GM23338 (cell line): ENCODE measurements around the gene UBXN7. TPM values are rescaled to one million over a fixed set of nuclear protein-coding genes. Genes with fewer than 3 reads are reported as not detected.

Experiments used
- ATAC-seq: fragments of 200-7000 bp; cut with Tn5 transposase; 3 replicates; pipeline ENCODE4 v1.9.1; 2020
- DNase-seq: peaks from one replicate; pipeline ENCODE4 v3.0.0-alpha.2; 2015; ENCODE audit warnings: low spot score
- H2AFZ ChIP-seq: fragments of 200-600 bp; sonication (generic); 2 replicates; pipeline ENCODE4 v1.8.0; 2016; ENCODE audit warnings: antibody characterized with exemption, mild to moderate bottlenecking, moderate library complexity
- H3F3A ChIP-seq: fragments of 200-600 bp; sonication (generic); replicated peaks from 2 replicates; pipeline ENCODE4 v1.8.0; 2017; ENCODE audit warnings: antibody characterized with exemption, mixed run types, low read depth
- H3K27ac ChIP-seq: fragments of 200-600 bp; sonication (generic); 2 replicates; pipeline ENCODE4 v1.6.1; 2016; ENCODE audit warnings: low read depth
- H3K27me3 ChIP-seq: fragments of 200-600 bp; sonication (generic); 2 replicates; pipeline ENCODE4 v1.8.0; 2016; ENCODE audit warnings: mild to moderate bottlenecking, mixed run types, moderate library complexity; ENCODE audit not compliant: insufficient read depth
- H3K36me3 ChIP-seq: fragments of 200-600 bp; sonication (generic); 2 replicates; pipeline ENCODE4 v1.8.0; 2016; ENCODE audit warnings: mild to moderate bottlenecking; ENCODE audit not compliant: insufficient read depth
- H3K4me1 ChIP-seq: fragments of 200-600 bp; sonication (generic); 2 replicates; pipeline ENCODE4 v1.8.0; 2016; ENCODE audit warnings: mild to moderate bottlenecking, moderate library complexity; ENCODE audit not compliant: insufficient read depth
- H3K4me2 ChIP-seq: fragments of 200-600 bp; sonication (generic); 2 replicates; pipeline ENCODE4 v1.7.1; 2017; ENCODE audit warnings: mixed run types
- H3K4me3 ChIP-seq: fragments of 200-600 bp; sonication (generic); 2 replicates; pipeline ENCODE4 v1.6.1; 2016; ENCODE audit warnings: mixed run types
- H3K79me2 ChIP-seq: fragments of 200-600 bp; sonication (generic); replicated peaks from 2 replicates; pipeline ENCODE4 v1.8.0; 2017; ENCODE audit warnings: mild to moderate bottlenecking; ENCODE audit not compliant: insufficient read depth
- H3K9me2 ChIP-seq: fragments of 200-600 bp; sonication (generic); 2 replicates; pipeline ENCODE4 v1.8.0; 2017; ENCODE audit not compliant: insufficient read depth
- H4K20me1 ChIP-seq: fragments of 200-600 bp; sonication (generic); replicated peaks from 2 replicates; pipeline ENCODE4 v1.8.0; 2017; ENCODE audit warnings: mild to moderate bottlenecking; ENCODE audit not compliant: insufficient read depth
- H3K27ac Mint-ChIP-seq: 2 replicates; pipeline ENCODE4 v1.8.0; 2020; ENCODE audit warnings: inconsistent platforms, mild to moderate bottlenecking, moderate library complexity, mixed read lengths
- H3K27me3 Mint-ChIP-seq: 3 replicates; pipeline ENCODE4 v1.8.0; 2022; ENCODE audit warnings: low read depth, mild to moderate bottlenecking, moderate library complexity, mixed read lengths, inconsistent platforms; ENCODE audit not compliant: insufficient read depth, poor library complexity
- H3K36me3 Mint-ChIP-seq: 3 replicates; pipeline ENCODE4 v1.8.0; 2021; ENCODE audit warnings: low read depth, mild to moderate bottlenecking, inconsistent platforms, moderate library complexity, mixed read lengths
- H3K4me1 Mint-ChIP-seq: 3 replicates; pipeline ENCODE4 v1.8.0; 2020; ENCODE audit warnings: mild to moderate bottlenecking, inconsistent platforms, mixed read lengths
- H3K4me3 Mint-ChIP-seq: 3 replicates; pipeline ENCODE4 v1.8.0; 2021; ENCODE audit warnings: moderate library complexity, mild to moderate bottlenecking, inconsistent platforms, mixed read lengths
- H3K9me3 Mint-ChIP-seq: 3 replicates; pipeline ENCODE4 v1.8.0; 2020; ENCODE audit warnings: moderate library complexity, mild to moderate bottlenecking, inconsistent platforms, mixed read lengths
- CREB1 ChIP-seq: fragments of 250-450 bp; sonication (Bioruptor Pico); IDR thresholded peaks from 2 replicates; pipeline ENCODE4 v1.5.0; 2020; ENCODE audit warnings: low read depth, mild to moderate bottlenecking, moderate library complexity
- EZH2 ChIP-seq: fragments of 200-600 bp; sonication (generic); IDR thresholded peaks from one replicate; pipeline ENCODE4 v1.8.0; 2017; ENCODE audit warnings: antibody characterized with exemption, mild to moderate bottlenecking, low read depth; ENCODE audit not compliant: unreplicated experiment
- EZH2phosphoT487 ChIP-seq: fragments of 200-600 bp; sonication (generic); IDR thresholded peaks from one replicate; pipeline ENCODE4 v1.8.1; 2018; ENCODE audit warnings: antibody characterized with exemption; ENCODE audit not compliant: unreplicated experiment
- JUNB ChIP-seq: IDR thresholded peaks from one replicate; pipeline ENCODE4 v1.6.1; 2016; ENCODE audit warnings: antibody characterized with exemption; ENCODE audit not compliant: unreplicated experiment
- NANOG ChIP-seq: IDR thresholded peaks from 2 replicates; pipeline ENCODE4 v1.6.1; 2016; ENCODE audit warnings: antibody characterized with exemption, borderline replicate concordance
- REST ChIP-seq: IDR thresholded peaks from one replicate; pipeline ENCODE4 v1.6.1; 2018; ENCODE audit warnings: antibody characterized with exemption; ENCODE audit not compliant: unreplicated experiment
- ZNF331 ChIP-seq: fragments of 250-450 bp; sonication (Bioruptor Pico); IDR thresholded peaks from 2 replicates; pipeline ENCODE4 v1.5.0; 2020; ENCODE audit warnings: low read depth, mild to moderate bottlenecking, moderate library complexity
- ZNF462 ChIP-seq: fragments of 250-450 bp; sonication (Bioruptor Pico); IDR thresholded peaks from 2 replicates; pipeline ENCODE4 v1.5.0; 2020; ENCODE audit warnings: mild to moderate bottlenecking, moderate library complexity
- polyA plus RNA-seq: library from polyadenylated mRNA; unstranded; fragments of >200 nt; fragmentation: Nextera tagmentation; extraction: Ambion mirVana; gene quantifications from 2 replicates; pipeline ENCODE4 v1.2.1, GENCODE V29; 2016
- total RNA-seq: library from RNA; depleted of rRNA; stranded (reverse); fragments of >200 nt; shearing (Covaris generic); gene quantifications from 2 replicates; pipeline ENCODE4 v1.2.3, GENCODE V29; 2014

Gene UBXN7
- total and polyA plus RNA-seq, 2 experiments from 2014 or later, result 37.9 to 46.2 TPM

- Histone ChIP-seq H3K4me1 (no peaks in the 10 kb centered on the region), H3K4me3 (no peak overlapping the region), H3K9me2 (no peaks in the 10 kb centered on the region), H3K4me2 (no peak overlapping the region), H3K27me3 (no peaks in the 10 kb centered on the region), H3F3A (no peaks in the 10 kb centered on the region), H3K27ac (no peak overlapping the region), H4K20me1 (no peaks in the 10 kb centered on the region; the same call in 1 of the 2 replicates), H2AFZ (no peak overlapping the region), H3K36me3 (no peaks in the 10 kb centered on the region), H3K79me2 (no peaks in the 10 kb centered on the region)
- DNase-seq, result no peak
- no peak for ATAC-seq
- Mint-ChIP-seq H3K36me3 (peaks cover 10% of the 10 kb centered on the region), H3K9me3 (no peaks in the 10 kb centered on the region), H3K27ac (no peak overlapping the region), H3K27me3 (peaks cover 11% of the 10 kb centered on the region), H3K4me3 (no peak overlapping the region), H3K4me1 (peaks cover 5% of the 10 kb centered on the region; the same call in 1 of the 3 replicates)
- no peak for TF ChIP-seq CREB1 (CRISPR knock-in tag)
- no peak for TF ChIP-seq EZH2
- no peak for TF ChIP-seq EZH2phosphoT487
- no peak for TF ChIP-seq ZNF331 (CRISPR knock-in tag)
- TF ChIP-seq JUNB, result no peak
- no peak for TF ChIP-seq ZNF462 (CRISPR knock-in tag)
Measured at GRCh38 chr3:196315821-196316220, 116.4 kb downstream of the UBXN7 start.

GRCh38 chr3:196314597-196314996 lies 117.6 kb downstream of the UBXN7 start:
- Histone ChIP-seq H3F3A (no peaks in the 10 kb centered on the region), H3K79me2 (no peaks in the 10 kb centered on the region), H4K20me1 (no peaks in the 10 kb centered on the region; the same call in 1 of the 2 replicates), H3K9me2 (no peaks in the 10 kb centered on the region), H3K4me2 (no peak overlapping the region), H3K27ac (no peak overlapping the region), H3K36me3 (no peaks in the 10 kb centered on the region), H3K27me3 (no peaks in the 10 kb centered on the region), H2AFZ (no peak overlapping the region), H3K4me3 (no peak overlapping the region), H3K4me1 (no peaks in the 10 kb centered on the region)
- DNase-seq (no peak), ATAC-seq (no peak)
- Mint-ChIP-seq H3K9me3 (no peaks in the 10 kb centered on the region), H3K27me3 (peaks cover 11% of the 10 kb centered on the region), H3K4me1 (peaks cover 5% of the 10 kb centered on the region; the same call in 1 of the 3 replicates), H3K4me3 (no peak overlapping the region), H3K36me3 (peaks cover 11% of the 10 kb centered on the region), H3K27ac (no peak overlapping the region)
- TF ChIP-seq NANOG (no peak), REST (no peak), JUNB (no peak), EZH2 (no peak)
